Fibroblast of villous mesenchyme (primary cell): ENCODE results near the gene CATSPERE. TPM values are rescaled to one million over a fixed set of nuclear protein-coding genes. Genes with fewer than 3 reads are reported as not detected.

ENCODE experiments used
- DNase-seq: peaks from one replicate; pipeline ENCODE4 v3.0.0-alpha.2; 2010; ENCODE audit warnings: low read depth
- H3K4me3 ChIP-seq: 2 replicates; pipeline ENCODE4 v1.5.1; 2011; ENCODE audit warnings: low read depth, mild to moderate bottlenecking, low read length
- total RNA-seq: library from RNA; depleted of rRNA; stranded (reverse); fragments of >200 nt; gene quantifications from 2 replicates; pipeline ENCODE4 v1.2.3, GENCODE V29; 2012
- TF ChIP-seq, protein P1 (sequence below): IDR thresholded peaks from 2 replicates; pipeline ENCODE4 v1.5.1; 2012; ENCODE audit warnings: low read depth, mild to moderate bottlenecking, low read length; ENCODE audit not compliant: insufficient read depth

CATSPERE gene
- total RNA-seq, 1 donor: 1.7 TPM

DNA sequence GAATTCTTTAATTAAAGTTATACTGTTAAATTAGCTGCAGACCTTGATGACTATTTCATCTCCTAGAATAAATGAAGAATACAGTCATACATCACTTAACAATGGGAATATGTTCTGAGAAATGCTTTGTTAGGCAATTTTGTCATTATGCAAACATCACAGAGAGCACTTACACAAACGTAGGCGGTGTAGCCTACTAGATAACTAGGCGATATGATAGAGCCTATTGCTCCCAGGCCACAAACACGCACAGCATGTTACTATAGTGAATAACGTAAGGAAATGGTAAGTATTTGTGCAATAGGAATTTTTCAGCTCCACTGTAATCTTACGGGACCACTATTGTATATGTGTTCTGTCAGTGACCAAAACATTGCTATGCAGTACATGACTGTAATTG, 154.2 kb downstream of the CATSPERE start:
- TF ChIP-seq, protein P1, sequence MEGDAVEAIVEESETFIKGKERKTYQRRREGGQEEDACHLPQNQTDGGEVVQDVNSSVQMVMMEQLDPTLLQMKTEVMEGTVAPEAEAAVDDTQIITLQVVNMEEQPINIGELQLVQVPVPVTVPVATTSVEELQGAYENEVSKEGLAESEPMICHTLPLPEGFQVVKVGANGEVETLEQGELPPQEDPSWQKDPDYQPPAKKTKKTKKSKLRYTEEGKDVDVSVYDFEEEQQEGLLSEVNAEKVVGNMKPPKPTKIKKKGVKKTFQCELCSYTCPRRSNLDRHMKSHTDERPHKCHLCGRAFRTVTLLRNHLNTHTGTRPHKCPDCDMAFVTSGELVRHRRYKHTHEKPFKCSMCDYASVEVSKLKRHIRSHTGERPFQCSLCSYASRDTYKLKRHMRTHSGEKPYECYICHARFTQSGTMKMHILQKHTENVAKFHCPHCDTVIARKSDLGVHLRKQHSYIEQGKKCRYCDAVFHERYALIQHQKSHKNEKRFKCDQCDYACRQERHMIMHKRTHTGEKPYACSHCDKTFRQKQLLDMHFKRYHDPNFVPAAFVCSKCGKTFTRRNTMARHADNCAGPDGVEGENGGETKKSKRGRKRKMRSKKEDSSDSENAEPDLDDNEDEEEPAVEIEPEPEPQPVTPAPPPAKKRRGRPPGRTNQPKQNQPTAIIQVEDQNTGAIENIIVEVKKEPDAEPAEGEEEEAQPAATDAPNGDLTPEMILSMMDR: no peak
- no peak overlapping the region for H3K4me3 ChIP-seq

DNA sequence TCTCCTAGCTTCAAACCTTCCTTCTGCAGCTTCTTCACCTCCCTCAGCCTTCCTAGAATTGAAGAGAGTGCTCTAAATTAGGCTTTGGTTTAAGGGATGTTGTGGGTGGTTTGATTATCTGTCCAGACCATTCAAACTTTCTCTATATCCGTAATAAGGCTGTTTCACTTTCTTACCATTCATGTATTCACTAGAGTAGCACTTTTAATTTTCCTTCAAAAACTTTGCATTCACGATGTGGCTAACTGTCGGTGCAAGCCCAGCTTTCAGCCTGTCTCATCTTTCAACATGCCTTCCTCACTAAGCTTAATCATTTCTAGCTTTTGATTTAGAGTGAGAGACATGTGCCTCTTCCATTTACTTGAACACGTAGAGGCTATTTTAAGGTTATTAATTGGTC, 165.6 kb downstream of the CATSPERE start:
- H3K4me3 ChIP-seq: no peak overlapping the region
- DNase-seq: no peak
- TF ChIP-seq, protein P1: no peak

More for the DNA sequence above, 154.2 kb downstream of the CATSPERE start:
- DNase-seq: no peak

DNA sequence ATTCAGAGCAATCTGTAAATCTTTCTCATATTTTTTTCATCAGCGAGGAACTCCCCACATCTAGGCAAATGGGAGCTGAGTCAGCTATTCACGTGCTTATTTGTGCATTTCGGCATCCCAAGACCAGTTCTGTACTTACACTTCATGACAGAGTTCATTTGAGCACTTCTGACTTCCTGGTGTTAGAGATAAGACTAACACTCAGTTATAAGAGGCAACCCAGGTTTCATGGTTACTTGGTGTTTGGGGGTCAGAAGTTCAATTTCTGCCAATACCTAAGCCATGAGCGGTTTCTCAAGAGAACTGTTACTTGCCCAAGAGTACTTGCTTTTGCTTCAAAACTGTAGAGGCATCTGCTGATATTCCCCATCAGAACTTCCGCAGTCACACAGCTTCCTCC, 167.7 kb downstream of the CATSPERE start:
- peak; percentile 6 for DNase-seq
- TF ChIP-seq, protein P1: no peak
- no peak overlapping the region for H3K4me3 ChIP-seq

DNA sequence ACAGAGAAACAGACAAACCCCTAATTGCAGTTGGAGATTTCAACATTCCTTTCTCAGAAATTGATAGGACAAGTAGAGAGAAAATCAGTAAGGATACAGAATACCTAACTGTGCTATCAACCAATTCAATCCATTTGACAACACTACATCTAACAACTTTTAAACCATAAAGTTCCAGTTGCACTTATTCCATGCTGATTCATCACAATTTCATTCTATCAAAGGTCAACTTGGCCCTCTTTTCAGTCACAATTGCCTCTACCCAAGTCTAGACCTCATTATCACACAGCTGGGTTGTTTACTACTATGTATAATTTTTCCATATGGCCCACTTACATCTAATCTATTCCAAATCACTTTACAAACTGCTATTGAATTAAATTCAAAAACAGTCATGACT, 172.1 kb downstream of the CATSPERE start:
- no peak for DNase-seq
- TF ChIP-seq, protein P1: no peak
- no peak overlapping the region for H3K4me3 ChIP-seq

DNA sequence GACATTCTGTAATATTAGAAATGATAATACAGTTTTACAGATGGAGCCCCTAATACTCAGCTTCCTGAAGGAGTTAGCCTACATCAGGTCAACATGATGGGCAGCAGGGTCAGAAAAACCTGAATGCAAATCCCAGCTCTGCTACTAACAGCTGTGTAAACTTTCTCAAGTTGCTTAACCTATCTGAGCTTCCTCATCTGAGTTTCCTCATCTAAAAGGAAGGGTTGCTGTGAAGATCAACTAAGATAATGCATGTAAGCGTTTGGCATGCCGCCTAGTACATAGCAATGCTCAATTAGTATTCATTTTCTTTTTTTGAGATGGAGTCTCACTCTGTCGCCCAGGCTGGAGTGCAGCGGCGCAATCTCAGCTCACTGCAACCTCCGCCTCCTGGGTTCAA, 173.5 kb downstream of the CATSPERE start:
- DNase-seq: no peak
- TF ChIP-seq, protein P1: no peak
- no peak overlapping the region for H3K4me3 ChIP-seq

DNA sequence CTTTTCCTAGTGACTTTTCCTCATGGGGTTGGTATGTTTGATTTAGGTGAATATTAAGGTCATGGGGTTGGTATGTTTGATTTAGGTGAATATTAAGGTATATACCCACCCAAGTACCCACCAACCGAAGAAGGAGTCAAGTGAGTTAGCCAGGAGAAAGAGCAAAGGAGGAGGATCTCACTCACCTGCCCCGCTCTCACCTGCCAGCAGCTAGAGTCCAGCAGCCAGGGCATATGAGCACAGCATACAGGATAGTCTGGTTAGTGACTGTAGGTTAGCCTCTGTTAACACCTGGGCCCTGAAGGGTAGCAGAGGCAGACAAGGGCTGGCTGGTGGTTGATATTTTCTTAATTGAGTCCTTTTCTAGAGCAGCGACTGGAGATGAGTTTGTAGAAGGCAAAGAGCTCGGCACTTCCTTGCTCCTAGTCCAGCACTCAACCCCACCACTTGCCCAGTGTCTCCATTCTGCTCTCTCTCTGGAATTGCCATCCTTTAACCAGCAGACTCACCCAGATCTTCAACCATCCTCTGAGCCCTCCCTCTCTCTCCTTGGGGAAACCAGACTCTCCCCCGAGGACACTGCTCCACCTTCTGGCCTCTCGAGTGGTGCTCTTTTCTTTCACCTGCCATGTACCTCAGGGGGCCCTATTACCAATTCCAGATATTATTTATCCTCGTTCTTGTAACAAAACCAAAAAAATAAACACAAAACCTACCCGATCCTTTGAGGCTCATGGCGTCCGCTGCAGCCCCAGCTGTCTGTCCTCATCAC, 175.6 kb downstream of the CATSPERE start:
- no peak overlapping the region for H3K4me3 ChIP-seq
- no peak for DNase-seq
- TF ChIP-seq, protein P1: no peak

DNA sequence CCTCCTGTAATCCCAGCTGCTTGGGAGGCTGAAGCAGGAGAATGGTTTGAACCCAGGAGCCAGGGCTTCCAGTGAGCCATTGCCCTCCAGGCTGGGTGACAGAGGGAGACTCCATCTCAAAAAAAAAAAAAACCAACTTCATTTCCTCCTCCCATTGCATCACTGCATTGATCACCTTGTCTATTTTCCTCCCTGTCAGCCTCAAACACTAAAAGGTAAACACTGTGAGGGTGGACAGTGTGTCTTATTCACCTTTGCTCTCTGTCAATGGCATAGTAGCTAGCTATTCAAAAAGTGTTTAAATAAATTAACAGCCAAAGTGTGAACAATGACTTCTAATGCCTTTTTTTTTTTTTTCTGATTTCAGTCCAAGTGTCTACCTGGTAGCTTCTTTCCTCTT, 178.5 kb downstream of the CATSPERE start:
- TF ChIP-seq, protein P1: no peak
- DNase-seq: no peak

More for the DNA sequence above, 178.5 kb downstream of the CATSPERE start:
- no peak overlapping the region for H3K4me3 ChIP-seq
